Measurements from ENCODE around the gene ARHGEF7.

Gene ARHGEF7

DNA sequence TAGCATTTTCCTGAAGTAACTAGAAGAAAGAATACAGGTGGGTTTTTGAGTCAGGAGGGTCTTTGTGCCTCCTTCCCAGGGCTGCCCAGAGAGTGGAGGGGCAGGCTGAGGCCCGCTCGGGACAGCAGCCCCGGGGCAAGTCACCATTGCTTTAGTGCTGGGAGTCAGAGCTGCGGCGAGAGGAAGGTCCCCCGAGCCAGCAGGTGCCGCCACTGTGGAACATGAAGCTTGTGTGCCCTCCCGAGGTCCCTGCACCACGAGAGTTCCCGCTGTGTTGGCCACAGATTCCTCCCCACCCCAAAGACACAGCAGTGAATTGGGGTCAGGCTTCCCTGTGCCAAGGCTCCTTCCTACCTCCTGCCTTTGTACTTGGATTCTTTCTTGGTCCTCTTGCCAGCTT lies 154.4 kb downstream of the ARHGEF7 start:
- H3K4me3 ChIP-seq (ENCODE audit: low read depth, low read length): no peak overlapping the region
- no peak for DNase-seq (ENCODE audit: low read depth)
- TF ChIP-seq CTCF (IDR thresholded peaks at IDR 0.05; ENCODE audit: control insufficient read depth, extremely low read depth, insufficient read depth): no peak

DNA sequence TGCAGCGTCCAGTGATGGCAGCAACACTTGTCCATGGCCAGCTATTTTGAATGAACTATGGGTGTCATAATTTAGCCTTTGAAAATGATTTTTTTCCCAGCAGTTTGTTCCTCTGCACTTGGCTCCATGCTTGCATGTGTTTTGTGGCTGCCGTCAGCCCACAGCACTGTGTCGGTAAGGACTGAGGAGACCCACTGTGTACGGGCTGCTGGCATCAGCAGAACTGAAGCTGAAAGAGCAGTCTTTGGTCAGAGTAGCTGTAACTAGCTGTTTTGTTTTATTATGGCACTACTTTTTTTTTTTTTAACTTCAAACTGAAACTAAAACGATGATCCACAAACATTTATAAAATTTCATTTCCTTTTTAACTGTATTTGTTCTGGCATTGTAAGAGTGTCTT lies 155.0 kb downstream of the ARHGEF7 start:
- TF ChIP-seq CTCF (IDR thresholded peaks at IDR 0.05; ENCODE audit: control insufficient read depth, extremely low read depth, insufficient read depth): no peak
- no peak for DNase-seq (ENCODE audit: low read depth)
- H3K4me3 ChIP-seq (ENCODE audit: low read depth, low read length): no peak overlapping the region

DNA sequence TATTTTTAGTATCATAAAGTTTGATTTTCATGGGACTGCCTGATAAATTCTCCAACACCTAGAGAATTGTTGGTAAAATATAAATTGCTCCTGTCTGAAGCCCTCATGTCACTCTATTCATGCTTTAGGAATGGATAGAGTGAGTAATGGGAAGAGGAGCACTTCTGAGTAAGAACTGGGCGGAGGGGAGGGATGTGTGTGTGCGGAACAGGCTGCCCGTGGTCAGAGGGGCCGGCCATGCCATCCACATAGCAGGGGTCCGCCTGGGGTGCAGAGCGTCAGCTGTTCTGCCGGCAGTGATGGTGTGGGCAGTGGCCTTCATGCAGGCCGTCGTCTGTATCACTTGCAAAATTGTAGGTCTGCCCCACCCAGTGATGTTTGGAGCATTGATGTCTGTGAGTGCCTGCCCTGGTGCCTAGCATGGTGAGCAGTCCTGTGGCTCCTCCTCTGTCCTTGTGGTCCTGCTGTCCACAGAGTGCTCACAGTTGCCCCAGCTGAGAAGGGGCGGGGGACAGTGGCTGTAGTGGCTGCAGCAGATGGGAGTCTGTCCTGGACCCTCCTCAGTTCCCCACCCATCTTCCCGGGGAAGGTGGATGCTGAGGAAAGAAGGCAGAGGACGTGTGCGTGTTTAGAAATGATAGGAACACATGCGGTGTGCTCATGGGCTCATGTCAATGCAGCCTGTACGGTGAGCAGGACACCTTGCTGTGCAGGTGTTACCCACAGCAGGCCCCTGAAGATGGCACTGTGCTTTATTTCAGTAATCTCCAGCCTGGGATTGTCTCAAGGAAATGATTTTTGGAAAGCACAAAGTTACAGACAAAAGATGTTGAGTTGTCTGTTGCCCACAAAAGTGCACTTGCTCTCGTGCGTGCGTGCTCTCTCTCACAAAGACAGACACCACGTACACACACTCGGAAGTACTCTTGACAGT lies 155.9 kb downstream of the ARHGEF7 start:
- TF ChIP-seq CTCF (IDR thresholded peaks at IDR 0.05; ENCODE audit: control insufficient read depth, extremely low read depth, insufficient read depth): no peak
- DNase-seq (ENCODE audit: low read depth): no peak
- no peak overlapping the region for H3K4me3 ChIP-seq (ENCODE audit: low read depth, low read length)

- no peak for DNase-seq (ENCODE audit: low read depth)
- no peak overlapping the region for H3K4me3 ChIP-seq (ENCODE audit: low read depth, low read length)
- TF ChIP-seq CTCF (IDR thresholded peaks at IDR 0.05; ENCODE audit: control insufficient read depth, extremely low read depth, insufficient read depth): no peak
These were observed 157.0 kb downstream of the ARHGEF7 start for GRCh38 chr13:111272117-111272516.

DNA sequence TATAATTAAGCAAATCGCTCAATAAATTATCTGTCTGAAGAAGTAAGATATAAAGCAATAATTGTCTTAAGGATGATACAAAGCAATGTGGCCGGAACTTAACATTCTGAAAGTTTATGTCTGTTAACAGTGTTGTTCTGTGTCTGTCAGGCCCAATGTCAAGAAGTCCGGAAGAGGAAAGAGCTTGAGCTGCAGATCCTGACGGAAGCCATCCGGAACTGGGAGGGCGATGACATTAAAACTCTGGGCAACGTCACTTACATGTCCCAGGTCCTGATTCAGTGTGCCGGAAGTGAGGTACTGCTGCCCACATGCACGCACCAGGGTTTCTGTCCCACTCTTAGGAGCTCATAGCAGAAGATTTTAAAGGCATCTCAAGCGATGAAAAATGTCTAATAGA lies 160.3 kb downstream of the ARHGEF7 start:
- DNase-seq (ENCODE audit: low read depth): no peak
- H3K4me3 ChIP-seq (ENCODE audit: low read depth, low read length): no peak overlapping the region
- no peak for TF ChIP-seq CTCF (IDR thresholded peaks at IDR 0.05; ENCODE audit: control insufficient read depth, extremely low read depth, insufficient read depth)

DNA sequence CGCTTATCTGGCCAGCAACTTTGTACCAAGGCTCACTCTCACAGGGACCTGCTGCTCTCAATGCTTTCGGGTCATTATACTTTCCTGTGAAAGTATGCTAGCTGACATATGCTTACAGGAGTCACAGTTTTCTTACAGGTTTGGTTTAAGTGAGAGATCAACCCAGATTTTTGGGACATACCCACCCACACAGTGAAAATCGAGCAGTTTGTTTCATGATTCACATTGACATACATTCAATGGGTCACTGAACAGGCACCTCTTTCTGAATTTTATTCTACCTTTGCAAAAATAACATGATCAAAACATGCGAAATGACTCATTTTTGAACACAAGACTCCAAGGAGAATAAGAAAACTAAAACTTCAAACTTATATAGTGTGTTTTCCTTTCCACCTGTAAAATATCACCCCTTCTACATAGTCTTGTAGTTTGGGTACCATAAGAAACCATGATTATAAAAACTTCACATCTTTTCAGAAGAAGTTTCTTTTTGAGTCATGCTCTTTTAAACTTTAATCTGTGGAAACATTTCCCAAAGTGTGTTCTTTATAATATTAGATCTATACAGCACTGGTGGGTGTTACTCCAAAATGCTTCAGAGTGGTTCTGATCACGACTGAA lies 161.0 kb downstream of the ARHGEF7 start:
- no peak for DNase-seq (ENCODE audit: low read depth)
- H3K4me3 ChIP-seq (ENCODE audit: low read depth, low read length): no peak overlapping the region
- no peak for TF ChIP-seq CTCF (IDR thresholded peaks at IDR 0.05; ENCODE audit: control insufficient read depth, extremely low read depth, insufficient read depth)

Data from LNCaP clone FGC (cell line).